NCI-H2227 (cell line): ENCODE data around the gene TGOLN2.

ENCODE experiments used
- DNase-seq: peaks from one replicate; lab custom pipeline; 2025; ENCODE audit not compliant: unreplicated experiment; lab: John Stamatoyannopoulos, UW

Gene TGOLN2

DNA sequence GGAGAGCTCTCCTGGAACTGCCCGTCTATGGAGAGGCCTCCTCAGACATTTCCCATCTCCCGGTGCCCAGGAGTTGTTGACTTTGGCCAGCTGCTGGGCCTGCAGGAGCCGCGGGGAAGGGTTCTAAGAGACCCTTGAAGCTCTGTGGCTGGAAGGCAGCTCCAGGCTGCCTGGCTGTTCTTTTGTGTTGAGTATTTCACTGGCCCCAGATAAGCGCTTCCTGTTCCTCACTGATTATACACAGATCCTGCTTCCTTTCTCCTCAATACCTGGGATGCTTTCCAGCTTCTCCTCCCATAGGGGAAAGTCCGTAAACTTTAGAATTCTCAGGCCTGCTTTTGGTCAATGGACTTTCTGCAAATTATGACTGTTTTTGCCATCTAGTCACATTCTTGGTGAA, 57.8 kb downstream of the TGOLN2 start:
- DNase-seq = no peak
